GM18951 (cell line): ENCODE data around the gene YIF1A.
"Not testable (repeated sequence)": the region's sequence is repeated elsewhere in the genome, so short reads cannot be mapped to it uniquely, and the experiment has no call there.

Source experiments
- POLR2A ChIP-seq: IDR thresholded peaks from 4 replicates; pipeline ENCODE4 v1.6.1; 2011; ENCODE audit warnings: mild to moderate bottlenecking; ENCODE audit not compliant: insufficient read length, insufficient read depth; ENCODE audit errors: extremely low read depth
- in situ Hi-C: fragments of 300-500 bp; cut with MboI; formaldehyde crosslinking; loops from one replicate; pipeline ENCODE4 v1.12.0; 2022; ENCODE audit warnings: low sequenced_read_pairs, mixed read lengths, inconsistent platforms; ENCODE audit not compliant: unreplicated experiment

The YIF1A gene

DNA sequence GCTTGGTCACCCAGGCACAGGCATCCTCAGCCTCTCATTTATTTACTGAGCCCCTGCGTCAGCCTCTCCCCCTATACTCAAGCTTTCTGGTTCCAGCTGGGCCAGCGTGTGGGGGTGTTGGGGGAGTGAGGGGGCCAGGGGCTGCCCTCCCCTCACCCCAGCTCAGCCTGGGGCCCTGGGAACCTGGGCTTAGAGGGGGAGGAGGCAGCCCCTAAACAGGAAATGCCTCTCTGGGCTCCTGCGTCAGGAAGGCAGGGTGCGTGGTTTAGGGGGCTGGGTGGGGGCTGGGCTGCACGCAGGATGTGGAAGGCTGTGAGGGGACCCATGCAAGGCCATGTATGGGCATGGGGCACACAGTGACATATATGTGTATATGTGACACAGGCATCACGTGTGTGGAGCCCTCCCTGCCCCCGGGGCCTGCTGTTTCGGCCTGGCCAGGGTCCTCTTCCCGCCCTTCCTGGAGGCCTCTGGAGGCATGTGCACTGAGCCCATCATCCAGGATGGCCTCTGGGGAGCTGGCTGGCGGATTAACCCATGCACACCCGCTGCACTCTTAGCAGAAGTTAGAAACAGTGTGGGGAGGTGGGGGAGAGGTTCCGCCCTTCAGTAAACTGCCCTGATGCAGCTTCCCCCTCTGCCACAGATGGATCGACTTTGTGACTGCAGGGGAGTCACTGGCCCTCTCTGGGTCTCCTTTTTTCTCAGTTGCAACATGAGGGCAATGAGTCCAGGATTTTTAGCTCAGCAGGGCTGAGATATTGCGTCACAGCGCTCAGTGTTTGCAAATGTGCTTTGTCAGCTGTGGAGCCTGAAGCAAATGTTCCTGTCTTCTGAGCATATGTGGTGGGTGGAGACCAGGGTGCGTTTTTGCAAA lies 29.0 kb upstream of the YIF1A start:
- in situ Hi-C loops = no loop called here
- no peak for TF ChIP-seq POLR2A

DNA sequence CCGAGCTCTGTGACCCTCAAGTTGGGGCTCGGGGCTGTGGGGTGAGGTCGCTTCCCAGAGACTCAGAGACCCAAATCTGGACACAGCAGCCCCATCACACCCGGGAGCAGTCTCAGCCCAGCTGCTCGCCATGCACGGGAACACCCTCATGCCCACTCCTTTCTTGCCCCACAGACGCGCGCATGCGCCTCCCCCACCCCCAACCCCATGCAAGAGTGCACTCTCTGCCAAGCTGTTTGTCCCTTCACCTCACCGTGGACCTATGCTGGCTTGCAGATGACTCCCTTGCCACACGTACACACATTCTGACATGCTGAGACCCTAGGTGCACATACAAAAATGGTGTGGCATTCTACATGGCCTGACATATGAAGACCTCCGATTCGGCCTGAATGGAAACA lies 28.4 kb upstream of the YIF1A start:
- in situ Hi-C loops = no loop called here
- TF ChIP-seq POLR2A = no peak

DNA sequence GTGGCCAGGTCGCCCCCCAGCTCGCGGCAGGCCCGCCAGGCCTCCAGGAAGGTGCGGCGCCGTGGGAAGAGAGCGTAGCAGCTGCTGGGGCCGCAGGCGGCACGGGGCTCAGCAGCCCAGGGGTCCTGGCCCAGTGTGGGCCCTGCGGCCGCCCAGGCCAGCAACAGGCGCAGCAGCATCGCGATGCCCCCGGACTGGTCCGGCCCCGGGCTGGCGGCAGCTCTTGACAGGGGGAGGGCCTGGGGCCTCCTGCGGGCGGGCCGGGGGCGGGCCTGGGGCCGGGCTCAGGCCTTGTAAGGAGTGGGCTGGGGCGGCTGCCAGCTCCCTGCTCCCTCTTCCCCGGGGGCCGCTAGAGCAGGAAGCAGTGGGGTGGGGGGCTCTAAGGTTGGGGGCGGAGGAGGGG lies 27.9 kb upstream of the YIF1A start, which contains the start of gene CD248:
CD248 (minus strand) TSS at position 196 of the 403 bp plus-strand sequence; CDS start at position 179, 17 bp downstream.
- in situ Hi-C loops = no loop called here
- TF ChIP-seq POLR2A = no peak

DNA sequence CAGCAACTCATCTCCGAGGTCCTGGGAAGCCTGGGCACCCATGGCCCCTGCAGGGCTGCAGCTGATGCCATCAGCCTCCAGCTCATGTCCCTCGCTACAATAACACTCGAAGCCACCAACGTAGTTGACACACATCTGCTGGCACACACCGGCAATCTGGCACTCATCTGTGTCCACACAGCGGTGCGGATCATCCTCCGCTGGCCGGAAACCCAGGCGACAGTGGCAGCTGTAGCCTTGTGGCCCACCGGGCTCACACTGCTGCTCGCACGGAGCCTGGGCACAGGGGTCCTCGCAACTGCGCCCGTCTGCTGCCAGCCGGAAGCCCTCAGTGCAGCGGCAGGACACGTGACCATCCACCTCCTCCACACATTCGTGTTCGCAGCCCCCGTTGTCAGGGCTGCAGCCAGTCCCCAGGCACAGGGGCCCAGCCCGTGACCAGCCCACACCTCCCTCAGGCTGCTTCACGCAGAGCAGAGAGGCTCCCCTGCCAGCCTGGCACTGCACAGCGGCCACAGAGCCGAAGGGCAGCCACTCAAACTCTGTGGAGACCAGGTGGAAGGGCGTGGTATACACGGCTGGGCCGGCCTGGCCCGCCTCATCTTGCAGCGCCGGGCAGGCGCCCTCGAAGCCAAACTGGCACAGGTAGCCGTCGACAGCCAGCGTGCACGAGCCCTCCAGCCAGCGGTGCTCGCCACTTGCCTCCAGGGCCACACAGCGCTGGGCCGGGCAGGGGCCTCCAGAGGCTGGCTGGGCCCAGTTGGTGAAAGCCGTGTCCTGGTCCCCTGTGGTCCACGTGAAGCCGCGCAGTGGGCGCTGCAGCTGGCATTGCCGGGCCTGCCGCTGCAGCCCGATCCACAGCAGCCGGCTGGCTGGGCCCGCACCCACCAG lies 27.2 kb upstream of the YIF1A start:
- no peak for TF ChIP-seq POLR2A
- in situ Hi-C loops = no loop called here

GRCh38 chr11:66315498-66315885 lies 26.5 kb upstream of the YIF1A start:
- TF ChIP-seq POLR2A = no peak
- in situ Hi-C loops = no loop called here

- in situ Hi-C loops = no loop called here
- TF ChIP-seq POLR2A = no peak
Observed at GRCh38 chr11:66314561-66315497, 25.9 kb upstream of the YIF1A start.

- no peak for TF ChIP-seq POLR2A
- in situ Hi-C loops = no loop called here
Observed at GRCh38 chr11:66314186-66314501, 25.2 kb upstream of the YIF1A start.

DNA sequence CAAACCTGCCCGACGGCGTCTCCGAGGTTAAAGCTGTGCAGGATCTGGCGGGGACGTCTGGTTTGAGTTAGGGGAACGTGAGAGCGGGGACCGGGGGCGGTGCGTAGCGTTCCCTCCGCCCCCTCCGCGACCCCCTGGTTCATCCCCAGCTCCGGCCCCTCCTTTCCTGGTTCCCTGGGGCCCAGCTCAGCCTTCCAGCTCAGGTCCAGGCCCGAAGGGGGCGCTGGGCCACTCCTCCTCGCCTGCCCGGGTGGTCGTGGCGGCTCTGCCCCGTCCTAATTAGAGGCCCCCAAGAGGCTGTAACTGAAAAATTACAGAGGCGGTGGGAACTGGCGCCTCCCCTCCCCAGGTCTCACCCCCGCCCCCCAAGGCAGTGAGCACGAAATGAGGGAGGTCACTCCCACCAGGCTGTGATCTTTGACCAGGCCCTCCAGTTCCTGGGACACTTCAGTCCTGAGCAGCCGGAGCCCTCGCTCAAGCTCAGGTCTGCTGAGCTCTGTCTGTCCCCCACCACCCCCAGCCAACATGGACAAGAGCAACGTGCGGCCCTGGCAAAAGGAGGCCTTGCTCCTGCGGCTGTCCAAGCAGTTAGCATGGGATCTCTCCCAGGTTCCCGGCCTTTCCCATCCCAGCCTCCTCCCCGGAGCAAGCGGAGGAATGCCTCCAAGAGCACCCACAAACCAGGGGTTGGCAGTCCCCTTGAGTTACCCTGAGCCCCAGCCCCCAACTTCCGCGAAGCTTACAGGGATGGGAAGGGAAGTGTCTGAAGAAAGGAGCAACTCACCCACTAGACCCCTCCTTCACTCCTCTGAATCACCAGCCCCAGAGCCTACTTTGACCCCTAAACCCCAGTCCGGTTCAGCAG lies 24.6 kb upstream of the YIF1A start:
- no peak for TF ChIP-seq POLR2A
- in situ Hi-C loops = no loop called here

DNA sequence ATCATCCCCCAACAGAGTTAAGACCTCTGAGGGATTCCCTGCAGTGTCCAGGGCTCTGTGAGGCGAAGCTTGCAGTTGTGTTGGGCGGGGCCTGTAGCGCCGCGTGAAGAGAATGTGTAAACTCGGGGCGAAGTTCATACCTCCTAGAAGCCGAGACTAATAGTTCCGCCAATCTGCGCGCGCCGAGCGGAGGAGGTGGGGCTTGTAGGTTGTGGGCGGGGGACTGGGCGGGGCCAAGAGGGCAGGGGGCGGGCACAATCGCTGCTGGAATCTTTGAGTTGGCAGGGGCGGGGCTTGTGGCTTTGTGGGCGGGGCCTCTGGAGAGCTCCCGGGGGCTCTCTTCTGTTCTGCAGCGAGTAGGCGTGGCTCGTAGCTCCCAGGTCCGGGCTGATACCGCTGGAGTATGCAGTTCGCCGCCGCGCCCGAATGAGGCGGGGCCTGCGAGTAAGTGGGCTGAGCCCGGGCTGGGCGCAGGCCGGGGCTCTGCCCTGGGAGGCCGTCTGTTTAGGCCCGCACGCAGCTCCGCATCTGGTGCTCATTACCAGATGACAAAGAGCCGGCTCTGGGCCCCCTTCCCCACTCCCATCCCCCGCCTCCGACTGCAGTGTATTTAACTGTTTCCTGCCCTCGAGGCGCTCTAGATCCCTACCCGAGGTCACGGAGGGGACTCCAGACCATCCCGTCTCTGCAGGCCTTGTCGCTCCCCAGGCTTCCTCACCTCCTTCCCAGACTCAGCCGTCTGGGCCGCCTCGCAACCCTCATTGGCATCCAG lies 23.8 kb upstream of the YIF1A start:
- in situ Hi-C loops = no loop called here
- TF ChIP-seq POLR2A = peak; percentile 40

- in situ Hi-C loops = no loop called here
- peak; percentile 38 for TF ChIP-seq POLR2A
Observed at GRCh38 chr11:66311965-66312548, 23.1 kb upstream of the YIF1A start.

GRCh38 chr11:66311470-66311964 lies 22.6 kb upstream of the YIF1A start:
- in situ Hi-C loops = no loop called here
- no peak for TF ChIP-seq POLR2A

DNA sequence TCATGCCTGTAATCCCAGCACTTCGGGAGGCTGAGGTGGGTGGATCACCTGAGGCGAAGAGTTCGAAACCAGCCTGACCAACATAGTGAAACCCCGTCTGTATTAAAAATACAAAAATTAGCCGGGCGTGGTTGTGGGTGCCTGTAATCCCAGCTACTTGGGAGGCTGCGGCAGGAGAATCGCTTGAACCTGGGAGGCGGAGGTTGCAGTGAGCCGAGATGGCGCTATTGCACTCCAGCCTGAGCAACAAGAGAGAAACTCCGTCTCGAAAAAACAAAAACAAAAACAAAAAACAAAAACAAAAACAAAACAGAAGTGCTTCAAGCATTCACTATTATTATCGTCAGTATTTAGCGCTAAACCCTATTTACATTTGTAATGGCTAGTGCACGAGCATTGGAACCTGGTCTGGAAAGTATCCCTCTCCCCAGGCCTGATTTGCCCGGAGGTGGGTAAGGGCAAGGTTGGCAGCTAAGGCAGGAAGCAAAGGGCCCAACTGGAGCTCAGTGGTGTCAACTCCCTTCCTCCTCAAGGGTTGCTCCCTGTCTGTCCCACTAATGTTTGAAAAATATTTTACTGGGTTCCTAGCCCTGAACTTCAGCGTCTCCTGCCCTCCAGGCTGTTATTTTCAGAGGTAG lies 22.0 kb upstream of the YIF1A start:
- in situ Hi-C loops = not testable (repeated sequence)
